OCI-LY3 (cell line): ENCODE results near the gene PREX1.

ENCODE experiments used
- CTCF ChIP-seq: fragments of 200-600, 300-600 bp; sonication (generic); IDR thresholded peaks from 2 replicates; pipeline ENCODE4 v1.5.1; 2014; ENCODE audit warnings: antibody characterized with exemption, low read length, low read depth
- EZH2phosphoT487 ChIP-seq: fragments of 200-600 bp; shearing (Covaris generic); IDR thresholded peaks from 2 replicates; pipeline ENCODE4 v1.6.1; 2018; ENCODE audit warnings: antibody characterized with exemption, mixed run types, low read depth

- TF ChIP-seq CTCF (no peak), EZH2phosphoT487 (no peak)
Measured at GRCh38 chr20:48605364-48606171, 222.2 kb downstream of the PREX1 start.
